Renal cortex interstitium (tissue), 15 donors: ENCODE data around the gene ERN1. TPM values are rescaled to one million over a fixed set of nuclear protein-coding genes. Genes with fewer than 3 reads are reported as not detected.
"Not testable (repeated sequence)": the region's sequence is repeated elsewhere in the genome, so short reads cannot be mapped to it uniquely, and the experiment has no call there.

Experiments
- DNase-seq, 11 donors: peaks; one replicate each; pipeline ENCODE4 v3.0.0-alpha.2; 2013; ENCODE audit warnings: low read depth in 9 of 11, low spot score in 4 of 11; ENCODE audit errors: extremely low read depth in 1 of 11
- long read RNA-seq, 16 experiments: transcript quantifications; one replicate each; lab custom pipeline, GENCODE V29; 2026
- polyA plus RNA-seq, 3 donors: library from polyadenylated mRNA; unstranded; fragments of 120-200 nt; gene quantifications; one replicate each; pipeline ENCODE4 v1.2.1, GENCODE V29; 2013; ENCODE audit not compliant: insufficient read length in 3 of 3

The ERN1 gene
- polyA plus RNA-seq = 1 to 10 TPM; 8.3 to 9.7 (median 8.6) TPM
- long read RNA-seq, donor 1, partial matches to known transcripts = 0 of 2 reads
- long read RNA-seq, donor 1, other reads (novel, unspliced or antisense) = 0 of 2 reads
- long read RNA-seq, donor 2, partial matches to known transcripts = 0 of 1 reads
- long read RNA-seq, donor 2, other reads (novel, unspliced or antisense) = 0 of 1 reads
- long read RNA-seq, donor 3, partial matches to known transcripts = 0 of 1 reads
- long read RNA-seq, donor 3, other reads (novel, unspliced or antisense) = 0 of 1 reads
- long read RNA-seq, donor 4 = 0 reads
- long read RNA-seq, donor 5 = 0 reads
- long read RNA-seq, donor 6, partial matches to known transcripts = 0 of 3 reads
- long read RNA-seq, donor 6, other reads (novel, unspliced or antisense) = 0 of 3 reads
- long read RNA-seq, donor 7, partial matches to known transcripts = 0 of 2 reads
- long read RNA-seq, donor 7, other reads (novel, unspliced or antisense) = 0 of 2 reads
- long read RNA-seq, donor 8 = 0 reads
- long read RNA-seq, donor 9, partial matches to known transcripts = 0 of 2 reads
- long read RNA-seq, donor 9, other reads (novel, unspliced or antisense) = 0 of 2 reads
- long read RNA-seq, donor 10, partial matches to known transcripts = 0 of 2 reads
- long read RNA-seq, donor 10, other reads (novel, unspliced or antisense) = 0 of 2 reads
- long read RNA-seq, donor 11, partial matches to known transcripts = 0 of 3 reads
- long read RNA-seq, donor 11, other reads (novel, unspliced or antisense) = 0 of 3 reads
- long read RNA-seq, donor 12 = 0 reads
- long read RNA-seq, donor 13 = 0 reads
- long read RNA-seq, donor 14, partial matches to known transcripts = 0 of 4 reads
- long read RNA-seq, donor 14, other reads (novel, unspliced or antisense) = 0 of 4 reads
- long read RNA-seq, donor 15 = 0 reads
- long read RNA-seq, donor 16, transcript ERN1-208 (1 exons, 2,068 nt) = major isoform, 5 of 6 reads
- long read RNA-seq, donor 16, partial matches to known transcripts = 0 of 6 reads
- long read RNA-seq, donor 16, other reads (novel, unspliced or antisense) = 0 of 6 reads

- peak in 9 of 11 donors; percentile 67 to 90 (median 88) for DNase-seq
Observed at GRCh38 chr17:64129765-64130558, at the start of gene ERN1. ERN1 (minus strand) TSS chr17:64130144; CDS start chr17:64130029, 115 bp downstream.

- not testable (repeated sequence) for DNase-seq
Observed at GRCh38 chr17:64179024-64179423, 49.1 kb upstream of the ERN1 start.

GRCh38 chr17:64178011-64178825, 48.3 kb upstream of the ERN1 start:
- DNase-seq = no peak

- DNase-seq = no peak
Observed at GRCh38 chr17:64177311-64178010, 47.5 kb upstream of the ERN1 start.

GRCh38 chr17:64176556-64176955, 46.6 kb upstream of the ERN1 start:
- no peak for DNase-seq

GRCh38 chr17:64174686-64175456, 44.9 kb upstream of the ERN1 start:
- no peak for DNase-seq

GRCh38 chr17:64173646-64174045, 43.7 kb upstream of the ERN1 start:
- no peak for DNase-seq

GRCh38 chr17:64172510-64172909, 42.6 kb upstream of the ERN1 start:
- DNase-seq = no peak

GRCh38 chr17:64171041-64171440, 41.1 kb upstream of the ERN1 start:
- DNase-seq = no peak

- DNase-seq = no peak
Observed at GRCh38 chr17:64170286-64170685, 40.3 kb upstream of the ERN1 start.

GRCh38 chr17:64167666-64168065, 37.7 kb upstream of the ERN1 start:
- DNase-seq = not testable (repeated sequence)

- no peak for DNase-seq
Observed at GRCh38 chr17:64166876-64167275, 36.9 kb upstream of the ERN1 start.

- no peak for DNase-seq
Observed at GRCh38 chr17:64165347-64165746, 35.4 kb upstream of the ERN1 start.

GRCh38 chr17:64164596-64165285, 34.8 kb upstream of the ERN1 start:
- no peak for DNase-seq

- no peak for DNase-seq
Observed at GRCh38 chr17:64163468-64163867, 33.5 kb upstream of the ERN1 start.

- no peak for DNase-seq
Observed at GRCh38 chr17:64162554-64162953, 32.6 kb upstream of the ERN1 start.
